Occipital lobe (tissue), 2 donors: ENCODE data around the gene TMEM19. TPM values are rescaled to one million over a fixed set of nuclear protein-coding genes. Genes with fewer than 3 reads are reported as not detected.

ENCODE experiments used
- small RNA-seq: library from RNA; depleted of rRNA; stranded (forward); fragments of <200 nt; gene quantifications from one replicate; pipeline ENCODE3, GENCODE V24; 2014
- total RNA-seq: library from RNA; depleted of rRNA; stranded (reverse); fragments of >200 nt; gene quantifications from one replicate; pipeline ENCODE4 v1.2.3, GENCODE V29; 2014

TMEM19 gene
- total RNA-seq, 1 donor from 2014 or later, result 68.5 TPM

Small RNA genes lying within 50 kb of the gene (small RNA-seq; reads per million reads assigned to genes)
- gene RF00560, result not detected

Other genes starting within 250 kb of the TMEM19 start
- gene LGR5, start 246.3 kb upstream of the TMEM19 start, total RNA-seq, result not detected
- gene ZFC3H1, start 22.2 kb upstream of the TMEM19 start, total RNA-seq, result 42.7 TPM
- 47.9 TPM for gene THAP2, start 21.8 kb upstream of the TMEM19 start, total RNA-seq
- gene RAB21, start 68.8 kb downstream of the TMEM19 start, total RNA-seq, result 17.6 TPM
- 37.7 TPM for gene TBC1D15, start 153.7 kb downstream of the TMEM19 start, total RNA-seq